HFF-Myc (cell line): ENCODE data around the gene LHFPL2.

Source experiments
- DNase-seq: peaks from one replicate; pipeline ENCODE4 v3.0.0-alpha.2; 2011; ENCODE audit warnings: low read depth; ENCODE audit errors: extremely low read depth
- H3K4me3 ChIP-seq: replicated peaks from 2 replicates; pipeline ENCODE4 v1.5.1; 2011; ENCODE audit warnings: low read depth, mild to moderate bottlenecking, control low read depth, low read length
- CTCF ChIP-seq: IDR thresholded peaks from 2 replicates; pipeline ENCODE4 v1.5.1; 2012; ENCODE audit warnings: mild to moderate bottlenecking, low read depth, low read length, control low read depth; ENCODE audit errors: missing control alignments

The LHFPL2 gene

GRCh38 chr5:78655746-78656290, 7.2 kb upstream of the LHFPL2 start:
- DNase-seq, result no peak
- H3K4me3 ChIP-seq, result no peak overlapping the region
- no peak for TF ChIP-seq CTCF

GRCh38 chr5:78654386-78654785, 5.8 kb upstream of the LHFPL2 start:
- DNase-seq, result no peak
- no peak overlapping the region for H3K4me3 ChIP-seq
- no peak for TF ChIP-seq CTCF

- DNase-seq, result no peak
- H3K4me3 ChIP-seq, result no peak overlapping the region
- no peak for TF ChIP-seq CTCF
Measured at GRCh38 chr5:78653681-78654366, 5.3 kb upstream of the LHFPL2 start.

GRCh38 chr5:78653031-78653430, 4.5 kb upstream of the LHFPL2 start:
- H3K4me3 ChIP-seq, result no peak overlapping the region
- DNase-seq, result no peak
- no peak for TF ChIP-seq CTCF

GRCh38 chr5:78651468-78651867, 2.9 kb upstream of the LHFPL2 start:
- no peak overlapping the region for H3K4me3 ChIP-seq
- no peak for DNase-seq
- TF ChIP-seq CTCF, result no peak

- H3K4me3 ChIP-seq, result no peak overlapping the region
- TF ChIP-seq CTCF, result no peak
- DNase-seq, result no peak
Measured at GRCh38 chr5:78650531-78650930, 2.0 kb upstream of the LHFPL2 start.
